Vagina (tissue), 2 donors: ENCODE results near the gene AHNAK2. TPM values are rescaled to one million over a fixed set of nuclear protein-coding genes. Genes with fewer than 3 reads are reported as not detected.
"Not testable (repeated sequence)": the region's sequence is repeated elsewhere in the genome, so short reads cannot be mapped to it uniquely, and the experiment has no call there.

Experiments
- DNase-seq, 2 donors: peaks; one replicate each; pipeline ENCODE4 v3.0.0-alpha.2; 2017; ENCODE audit errors: extremely low spot score in 2 of 2
- H3K27ac ChIP-seq: fragments of 200-600 bp; sonication (generic); one replicate; pipeline ENCODE4 v1.5.1; 2019
- H3K27me3 ChIP-seq: fragments of 200-600 bp; sonication (generic); one replicate; pipeline ENCODE4 v1.5.1; 2019
- H3K36me3 ChIP-seq, 2 donors: fragments of 200-600 bp; sonication (generic); one replicate each; pipeline ENCODE4 v1.5.1; 2017 to 2019
- H3K4me1 ChIP-seq: fragments of 200-600 bp; sonication (generic); one replicate; pipeline ENCODE4 v1.5.1; 2019
- H3K4me3 ChIP-seq, 2 donors: fragments of 200-600 bp; sonication (generic); 1 replicate in 1 of 2; 2 replicates in 1 of 2; pipeline ENCODE4 v1.5.1; 2016 to 2019
- H3K9me3 ChIP-seq: fragments of 200-600 bp; sonication (generic); one replicate; pipeline ENCODE4 v1.5.1; 2019
- POLR2A ChIP-seq, 2 donors: fragments of 450-650 bp; IDR thresholded peaks; one replicate each; pipeline ENCODE4 v1.6.1; 2017; ENCODE audit warnings: antibody characterized with exemption in 2 of 2, mild to moderate bottlenecking in 2 of 2, moderate library complexity in 2 of 2
- POLR2AphosphoS5 ChIP-seq, 2 donors: sonication (generic); formaldehyde crosslinking; IDR thresholded peaks; one replicate each; pipeline ENCODE4 v1.9.0; 2017; ENCODE audit warnings: antibody characterized with exemption in 2 of 2, mild to moderate bottlenecking in 2 of 2, low read depth in 1 of 2; ENCODE audit not compliant: insufficient read depth in 1 of 2
- intact Hi-C: fragments of 100-400 bp; cut with DNase I; formaldehyde crosslinking; loops from one replicate; pipeline ENCODE4 v1.15.1; 2023
- total RNA-seq: library from RNA; depleted of rRNA; stranded (reverse); fragments of >200 nt; gene quantifications from one replicate; pipeline ENCODE4 v1.2.3, GENCODE V29; 2016
- TF ChIP-seq, protein P1 (sequence below), 3 experiments: fragments of 450-650 bp in 2 of 3; fragments of 200-600 bp in 1 of 3; sonication (generic) in 1 of 3; IDR thresholded peaks; one replicate each; pipeline ENCODE4 v1.5.1; 2017 to 2019; ENCODE audit warnings: antibody characterized with exemption in 3 of 3, mild to moderate bottlenecking in 2 of 3, moderate library complexity in 2 of 3

The AHNAK2 gene
- total RNA-seq, 1 donor from 2014 or later = 180 TPM

DNA sequence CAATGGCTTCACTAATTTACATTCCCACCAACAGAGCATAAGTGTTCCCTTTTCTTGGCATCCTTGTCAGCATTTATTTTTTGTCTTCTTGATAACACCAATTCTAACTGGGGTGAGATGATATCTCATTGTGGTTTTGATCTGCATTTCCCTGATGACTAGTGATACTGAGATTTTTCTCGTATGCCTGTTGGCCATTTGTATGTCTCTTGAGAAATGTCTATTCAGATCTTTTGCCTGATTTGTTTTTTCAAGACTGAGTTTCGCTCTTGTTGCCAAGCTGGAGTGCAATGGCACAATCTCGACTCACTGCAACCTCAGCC, 58.2 kb downstream of the AHNAK2 start:
- no peak for TF ChIP-seq POLR2AphosphoS5 (IDR thresholded peaks at IDR 0.05; ENCODE audit: insufficient read depth in 1 of 2, low read depth in 1 of 2)
- no peak for TF ChIP-seq POLR2A (IDR thresholded peaks at IDR 0.05)
- TF ChIP-seq, protein P1, sequence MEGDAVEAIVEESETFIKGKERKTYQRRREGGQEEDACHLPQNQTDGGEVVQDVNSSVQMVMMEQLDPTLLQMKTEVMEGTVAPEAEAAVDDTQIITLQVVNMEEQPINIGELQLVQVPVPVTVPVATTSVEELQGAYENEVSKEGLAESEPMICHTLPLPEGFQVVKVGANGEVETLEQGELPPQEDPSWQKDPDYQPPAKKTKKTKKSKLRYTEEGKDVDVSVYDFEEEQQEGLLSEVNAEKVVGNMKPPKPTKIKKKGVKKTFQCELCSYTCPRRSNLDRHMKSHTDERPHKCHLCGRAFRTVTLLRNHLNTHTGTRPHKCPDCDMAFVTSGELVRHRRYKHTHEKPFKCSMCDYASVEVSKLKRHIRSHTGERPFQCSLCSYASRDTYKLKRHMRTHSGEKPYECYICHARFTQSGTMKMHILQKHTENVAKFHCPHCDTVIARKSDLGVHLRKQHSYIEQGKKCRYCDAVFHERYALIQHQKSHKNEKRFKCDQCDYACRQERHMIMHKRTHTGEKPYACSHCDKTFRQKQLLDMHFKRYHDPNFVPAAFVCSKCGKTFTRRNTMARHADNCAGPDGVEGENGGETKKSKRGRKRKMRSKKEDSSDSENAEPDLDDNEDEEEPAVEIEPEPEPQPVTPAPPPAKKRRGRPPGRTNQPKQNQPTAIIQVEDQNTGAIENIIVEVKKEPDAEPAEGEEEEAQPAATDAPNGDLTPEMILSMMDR (IDR thresholded peaks at IDR 0.05) = no peak
- no peak overlapping the region for H3K27ac ChIP-seq
- no peak for DNase-seq
- H3K9me3 ChIP-seq = no peaks in the 10 kb centered on the region
- H3K4me3 ChIP-seq = no peak overlapping the region
- no peaks in the 10 kb centered on the region for H3K27me3 ChIP-seq
- intact Hi-C loops = no loop called here
- H3K4me1 ChIP-seq = no peaks in the 10 kb centered on the region
- H3K36me3 ChIP-seq = no peaks in the 10 kb centered on the region

DNA sequence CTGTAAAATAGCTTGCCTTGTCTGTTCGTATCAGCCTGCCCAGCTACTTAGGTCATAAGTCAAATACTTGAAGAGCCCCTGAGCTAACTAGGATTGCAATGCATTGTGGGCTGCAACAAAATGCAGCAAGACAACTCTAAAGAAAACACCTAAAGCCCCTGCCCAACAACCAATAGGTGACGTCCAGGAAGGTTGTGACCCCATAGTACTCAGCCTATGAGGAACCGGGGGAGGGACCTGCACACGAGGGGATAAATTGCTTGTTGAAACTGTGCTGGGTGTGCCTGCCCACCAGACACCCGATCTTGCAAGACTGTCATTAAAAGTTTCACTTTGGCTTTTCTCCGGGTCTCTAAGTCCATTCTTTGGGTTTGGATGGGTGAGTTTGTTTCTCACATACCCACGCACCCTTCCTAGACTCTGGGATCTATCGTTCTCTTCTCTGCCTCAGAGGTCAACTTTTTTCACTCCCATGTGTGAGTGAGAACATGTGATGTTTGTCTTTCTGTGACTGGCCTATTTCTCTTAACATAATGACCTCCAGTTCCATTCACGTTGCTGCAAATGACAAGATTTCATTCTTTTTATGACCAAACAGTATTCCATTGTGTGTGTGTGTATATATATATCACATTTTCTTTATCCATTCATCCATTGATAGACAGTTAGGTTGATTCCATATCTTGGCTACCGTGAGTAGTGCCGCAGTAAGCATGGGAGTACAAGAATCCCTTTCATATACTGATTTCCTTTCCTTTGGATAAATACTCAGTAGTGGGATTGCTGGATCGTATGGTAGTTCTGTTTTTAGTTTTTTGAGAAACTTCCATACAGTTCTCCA, 58.8 kb downstream of the AHNAK2 start:
- H3K27me3 ChIP-seq, H3K4me1 ChIP-seq, DNase-seq, H3K36me3 ChIP-seq, H3K9me3 ChIP-seq, intact Hi-C loops, H3K4me3 ChIP-seq, H3K27ac ChIP-seq: not testable (repeated sequence)

DNA sequence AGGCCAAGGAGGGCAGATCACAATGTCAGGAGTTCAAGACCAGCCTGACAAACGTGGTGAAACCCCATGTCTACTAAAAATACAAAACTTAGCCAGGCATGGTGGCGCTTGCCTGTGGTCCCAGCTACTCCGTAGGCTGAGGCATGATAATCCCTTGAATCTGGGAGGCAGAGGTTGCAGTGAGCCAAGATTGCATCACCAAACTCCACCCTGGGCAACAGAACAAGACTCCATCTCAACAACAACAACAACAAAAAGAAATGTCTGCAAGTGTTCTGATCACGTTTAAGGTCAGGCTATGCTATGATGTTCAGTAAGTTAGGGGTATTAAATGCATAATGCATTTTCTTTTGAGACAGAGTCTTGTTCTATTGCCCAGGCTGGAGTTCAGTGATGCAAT, 60.2 kb downstream of the AHNAK2 start:
- no peaks in the 10 kb centered on the region for H3K9me3 ChIP-seq
- DNase-seq = no peak
- intact Hi-C loops = no loop called here
- no peaks in the 10 kb centered on the region for H3K27me3 ChIP-seq
- H3K4me3 ChIP-seq = no peak overlapping the region
- no peak for TF ChIP-seq POLR2A (IDR thresholded peaks at IDR 0.05)
- TF ChIP-seq POLR2AphosphoS5 (IDR thresholded peaks at IDR 0.05; ENCODE audit: insufficient read depth in 1 of 2, low read depth in 1 of 2) = no peak
- no peaks in the 10 kb centered on the region for H3K36me3 ChIP-seq
- H3K4me1 ChIP-seq = no peaks in the 10 kb centered on the region
- H3K27ac ChIP-seq = no peak overlapping the region

DNA sequence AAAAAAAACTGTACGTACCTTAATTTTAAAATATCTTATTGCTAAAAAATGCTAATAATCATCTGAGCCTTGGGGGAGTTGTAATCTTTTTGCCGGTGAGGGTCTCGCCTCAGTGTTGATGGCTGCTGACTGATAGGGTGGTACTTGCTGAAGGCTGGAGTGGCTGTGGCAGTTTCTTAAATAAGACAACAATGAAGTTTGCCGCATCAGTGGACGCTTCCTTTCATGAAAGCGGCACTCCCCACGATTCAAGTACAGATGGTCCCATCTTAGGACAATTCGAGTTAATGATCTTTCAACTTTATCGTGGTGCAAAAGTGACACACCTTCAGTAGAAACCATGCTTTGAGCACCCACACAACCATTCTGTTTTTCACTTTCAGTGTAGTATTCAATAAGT, 61.1 kb downstream of the AHNAK2 start:
- TF ChIP-seq POLR2A (IDR thresholded peaks at IDR 0.05) = no peak
- no peak for DNase-seq
- no peaks in the 10 kb centered on the region for H3K4me1 ChIP-seq
- H3K27me3 ChIP-seq = no peaks in the 10 kb centered on the region
- H3K9me3 ChIP-seq = peaks cover 2% of the 10 kb centered on the region
- intact Hi-C loops = no loop called here
- H3K36me3 ChIP-seq = no peaks in the 10 kb centered on the region
- H3K4me3 ChIP-seq = no peak overlapping the region
- H3K27ac ChIP-seq = no peak overlapping the region

DNA sequence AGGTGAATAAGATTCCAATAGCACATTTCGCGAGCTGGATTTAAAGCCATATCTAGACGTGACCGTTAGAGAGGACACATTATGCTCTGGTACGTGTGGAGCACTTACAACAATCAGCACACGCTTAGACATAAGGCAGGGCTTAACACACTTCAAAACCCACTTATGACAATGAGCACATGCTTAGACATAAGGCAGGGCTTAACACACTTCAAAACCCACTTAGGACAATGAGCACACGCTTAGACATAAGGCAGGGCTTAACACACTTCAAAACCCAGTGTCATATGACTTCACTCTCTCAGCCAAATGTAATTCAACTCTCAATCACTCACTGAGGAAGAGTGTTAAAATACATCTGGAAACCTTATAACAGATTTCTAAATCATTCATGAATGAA, 64.7 kb downstream of the AHNAK2 start:
- DNase-seq = no peak
- TF ChIP-seq, protein P1 (IDR thresholded peaks at IDR 0.05) = no peak
- TF ChIP-seq POLR2AphosphoS5 (IDR thresholded peaks at IDR 0.05; ENCODE audit: insufficient read depth in 1 of 2, low read depth in 1 of 2) (no peak), POLR2A (IDR thresholded peaks at IDR 0.05) (no peak)
- no peaks in the 10 kb centered on the region for H3K36me3 ChIP-seq
- peaks cover 3% of the 10 kb centered on the region for H3K9me3 ChIP-seq
- no peaks in the 10 kb centered on the region for H3K4me1 ChIP-seq
- no peak overlapping the region for H3K4me3 ChIP-seq
- intact Hi-C loops = no loop called here
- H3K27me3 ChIP-seq = no peaks in the 10 kb centered on the region
- no peak overlapping the region for H3K27ac ChIP-seq

DNA sequence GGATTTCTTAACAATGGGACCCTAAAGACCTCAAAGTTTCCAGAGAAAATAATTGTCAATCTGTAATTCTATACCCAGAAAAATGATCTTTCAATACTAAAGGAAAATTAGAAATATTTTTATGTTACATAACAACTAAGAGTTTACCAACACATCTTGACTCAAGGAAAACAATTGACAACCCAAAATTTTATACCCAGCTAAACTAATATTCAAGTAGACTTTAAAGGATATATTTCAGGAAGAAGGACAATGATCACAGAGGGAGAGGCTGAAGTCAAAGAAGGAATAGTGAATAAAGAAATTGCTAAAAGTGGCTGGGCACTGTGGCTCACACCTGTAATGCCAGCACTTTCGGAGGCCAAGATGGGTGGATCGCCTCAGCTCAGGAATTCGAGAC, 66.1 kb downstream of the AHNAK2 start:
- no peak overlapping the region for H3K27ac ChIP-seq
- DNase-seq = no peak
- H3K4me1 ChIP-seq = no peaks in the 10 kb centered on the region
- no peaks in the 10 kb centered on the region for H3K27me3 ChIP-seq
- H3K4me3 ChIP-seq = no peak overlapping the region
- H3K9me3 ChIP-seq = peaks cover 3% of the 10 kb centered on the region
- intact Hi-C loops = no loop called here
- H3K36me3 ChIP-seq = no peaks in the 10 kb centered on the region
- TF ChIP-seq POLR2A (IDR thresholded peaks at IDR 0.05) (no peak), POLR2AphosphoS5 (IDR thresholded peaks at IDR 0.05; ENCODE audit: insufficient read depth in 1 of 2, low read depth in 1 of 2) (no peak)
- TF ChIP-seq, protein P1 (IDR thresholded peaks at IDR 0.05) = no peak
